Measurements from ENCODE around the gene HLA-DOB.
A peak's percentile ranks its signal among the peaks of the same experiment; 100 is the strongest.
"Not testable (repeated sequence)": the region's sequence is repeated elsewhere in the genome, so short reads cannot be mapped to it uniquely, and the experiment has no call there.

Gene HLA-DOB

DNA sequence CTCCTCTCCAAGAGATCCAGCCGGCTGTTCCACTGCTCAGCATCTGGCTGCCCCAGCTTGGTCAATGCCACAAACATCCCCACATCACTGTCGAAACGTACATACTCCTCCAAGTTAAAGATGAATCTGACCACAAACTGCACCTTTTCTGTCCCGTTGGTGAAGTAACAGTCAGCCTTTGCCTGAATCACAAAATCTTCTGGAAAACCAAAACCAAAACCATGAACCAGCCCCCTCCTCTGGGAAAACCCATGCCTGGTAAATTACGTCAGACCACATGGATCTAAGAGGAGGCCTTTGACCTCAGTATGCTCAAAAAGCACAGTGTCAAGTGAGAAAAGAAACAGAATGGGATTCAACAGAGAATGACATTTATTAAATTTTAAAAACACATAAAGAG is 1.7 kb downstream of the HLA-DOB start:
- DNase-seq (ENCODE audit: low read depth in 2 of 2), result no peak

DNA sequence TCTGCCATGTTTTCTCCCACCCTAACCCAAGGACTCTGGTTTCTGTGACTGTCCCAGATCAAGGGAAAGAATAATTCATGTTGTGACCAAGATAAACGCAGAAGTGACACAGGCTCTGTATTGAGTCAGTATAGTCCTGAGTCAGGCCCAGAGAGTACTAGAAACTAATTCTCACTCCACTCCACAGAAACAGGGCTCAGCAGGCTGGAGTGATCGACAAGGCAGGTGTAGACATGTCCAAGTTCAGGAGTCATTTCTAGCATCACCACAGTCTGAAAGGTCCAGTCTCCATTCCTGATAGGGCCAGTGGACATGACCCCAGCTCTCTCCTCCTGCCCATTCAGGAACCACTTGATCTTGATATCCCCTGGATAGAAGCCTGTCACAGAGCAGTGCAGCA is 2.7 kb downstream of the HLA-DOB start:
- DNase-seq (ENCODE audit: low read depth in 2 of 2), result no peak

DNA sequence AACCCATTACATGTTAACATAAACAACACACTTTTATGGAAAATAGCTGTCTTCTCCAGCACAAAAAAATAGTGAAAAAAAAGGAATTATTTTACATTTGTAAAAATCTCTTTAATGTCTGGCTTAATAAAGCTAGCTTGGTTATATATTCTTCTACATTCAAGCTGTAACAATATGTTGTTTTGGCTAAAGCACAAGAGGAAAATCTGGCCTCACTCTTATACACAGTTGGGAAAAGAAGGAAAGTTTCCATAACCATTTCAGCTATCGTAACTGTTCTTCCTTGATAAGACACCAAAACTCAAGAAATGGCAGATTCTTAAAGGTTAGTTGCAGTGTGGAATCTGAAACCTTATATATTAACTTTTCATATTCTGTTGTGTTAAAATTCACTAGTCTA is 7.6 kb downstream of the HLA-DOB start:
- DNase-seq (ENCODE audit: low read depth in 2 of 2), result no peak

DNA sequence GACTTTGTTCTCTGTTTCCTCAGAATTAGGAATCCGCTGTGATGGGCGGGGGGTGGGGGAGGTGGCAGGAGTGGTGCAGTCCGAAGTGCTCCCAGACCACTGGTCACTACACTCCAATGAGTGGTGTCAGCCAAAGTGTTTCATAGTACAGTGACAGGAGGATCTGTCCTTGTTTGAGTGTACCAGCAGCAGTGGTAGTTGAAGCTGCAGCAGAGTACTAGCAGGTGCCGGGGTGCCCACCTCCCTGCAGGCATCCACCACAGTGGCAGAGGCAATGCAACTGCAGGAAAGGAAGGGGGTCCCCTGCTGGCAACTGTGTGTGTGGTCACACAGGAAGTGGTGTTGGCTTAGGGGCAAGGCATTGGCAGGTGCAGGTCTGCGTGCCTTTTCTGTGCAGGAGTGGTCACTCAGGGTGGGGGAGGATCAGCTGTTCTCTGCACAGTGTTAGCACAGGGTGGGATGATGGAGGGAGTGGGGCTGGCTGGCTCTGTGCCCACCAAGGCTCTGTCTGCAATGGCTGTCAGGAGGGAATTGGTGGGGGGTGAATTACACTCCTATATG is 9.7 kb downstream of the HLA-DOB start:
- DNase-seq (ENCODE audit: low read depth in 2 of 2), result no peak

DNA sequence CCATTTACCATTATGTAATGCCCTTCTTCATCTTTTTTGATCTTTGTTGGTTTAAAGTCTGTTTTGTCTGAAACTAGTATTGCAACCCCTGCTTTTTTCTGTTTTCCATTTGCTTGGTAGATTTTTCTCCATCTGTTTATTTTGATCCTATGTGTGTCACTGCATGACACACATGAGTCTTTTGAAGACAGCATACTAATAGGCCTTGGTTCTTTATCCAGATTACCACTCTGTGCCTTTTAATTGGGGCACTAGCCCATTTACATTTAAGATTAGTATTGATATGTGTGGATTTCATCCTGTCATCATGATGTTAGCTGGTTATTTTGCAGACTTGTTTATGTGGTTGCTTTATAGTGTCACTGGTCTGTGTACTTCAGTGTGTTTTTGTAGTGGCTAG is 11.4 kb downstream of the HLA-DOB start:
- DNase-seq (ENCODE audit: low read depth in 2 of 2), result not testable (repeated sequence)

DNA sequence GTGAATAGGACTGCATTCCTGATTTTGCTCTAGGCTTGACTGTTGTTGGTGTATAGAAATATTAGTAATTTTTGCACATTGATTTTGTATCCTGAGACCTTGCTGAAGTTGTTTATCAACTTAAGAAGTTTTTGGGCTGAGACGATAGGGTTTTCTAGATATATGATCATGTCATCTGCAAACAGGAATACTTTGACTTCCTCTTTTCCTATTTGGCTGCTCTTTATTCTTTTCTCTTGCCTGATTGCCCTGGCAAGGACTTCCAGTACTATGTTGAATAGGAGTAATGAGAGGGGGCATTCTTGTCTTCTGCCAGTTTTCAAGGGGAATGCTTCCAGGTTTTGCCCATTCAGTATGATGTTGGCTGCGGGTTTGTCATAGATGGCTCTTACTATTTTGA is 13.4 kb downstream of the HLA-DOB start:
- no peak for DNase-seq (ENCODE audit: low read depth in 2 of 2)

DNA sequence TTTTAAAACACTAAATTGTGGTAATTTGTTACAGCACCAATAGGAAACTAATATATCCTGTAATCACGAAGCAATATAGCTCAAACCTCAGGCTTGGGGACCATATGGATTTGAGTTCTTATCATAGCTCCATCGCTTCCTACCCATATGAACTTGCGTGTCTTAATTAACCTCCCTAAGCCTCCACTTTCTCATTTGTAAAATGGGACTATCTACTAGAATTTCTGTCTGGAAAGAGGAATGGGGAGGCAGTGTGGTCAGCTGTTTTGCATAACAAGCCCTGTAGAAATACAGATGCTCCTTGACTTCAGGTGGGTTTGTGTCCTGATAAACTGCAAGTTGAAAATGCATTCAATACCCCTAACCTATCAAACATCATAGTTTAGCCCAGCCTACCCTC is 17.1 kb downstream of the HLA-DOB start:
- DNase-seq (ENCODE audit: low read depth in 2 of 2), result no peak

DNA sequence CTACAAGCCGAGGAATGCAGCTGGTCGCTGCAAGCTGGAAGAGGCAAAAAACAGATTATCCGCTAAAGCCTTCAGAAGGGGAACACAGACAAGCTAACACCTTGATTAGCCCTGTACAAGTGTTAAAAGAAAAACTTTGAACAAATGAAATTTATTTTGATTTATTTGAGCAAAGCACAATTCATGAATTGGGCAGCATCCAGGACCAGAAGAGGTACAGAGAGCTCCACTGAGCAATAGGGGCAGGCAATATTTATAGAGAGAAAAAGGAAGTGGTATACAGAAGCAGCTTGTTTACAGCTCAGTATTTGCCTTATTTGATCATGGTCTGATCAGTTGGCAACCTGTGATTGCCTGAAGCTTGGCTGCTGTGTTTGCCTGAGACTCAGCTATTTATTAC is 17.6 kb downstream of the HLA-DOB start:
- DNase-seq (ENCODE audit: low read depth in 2 of 2), result no peak

DNA sequence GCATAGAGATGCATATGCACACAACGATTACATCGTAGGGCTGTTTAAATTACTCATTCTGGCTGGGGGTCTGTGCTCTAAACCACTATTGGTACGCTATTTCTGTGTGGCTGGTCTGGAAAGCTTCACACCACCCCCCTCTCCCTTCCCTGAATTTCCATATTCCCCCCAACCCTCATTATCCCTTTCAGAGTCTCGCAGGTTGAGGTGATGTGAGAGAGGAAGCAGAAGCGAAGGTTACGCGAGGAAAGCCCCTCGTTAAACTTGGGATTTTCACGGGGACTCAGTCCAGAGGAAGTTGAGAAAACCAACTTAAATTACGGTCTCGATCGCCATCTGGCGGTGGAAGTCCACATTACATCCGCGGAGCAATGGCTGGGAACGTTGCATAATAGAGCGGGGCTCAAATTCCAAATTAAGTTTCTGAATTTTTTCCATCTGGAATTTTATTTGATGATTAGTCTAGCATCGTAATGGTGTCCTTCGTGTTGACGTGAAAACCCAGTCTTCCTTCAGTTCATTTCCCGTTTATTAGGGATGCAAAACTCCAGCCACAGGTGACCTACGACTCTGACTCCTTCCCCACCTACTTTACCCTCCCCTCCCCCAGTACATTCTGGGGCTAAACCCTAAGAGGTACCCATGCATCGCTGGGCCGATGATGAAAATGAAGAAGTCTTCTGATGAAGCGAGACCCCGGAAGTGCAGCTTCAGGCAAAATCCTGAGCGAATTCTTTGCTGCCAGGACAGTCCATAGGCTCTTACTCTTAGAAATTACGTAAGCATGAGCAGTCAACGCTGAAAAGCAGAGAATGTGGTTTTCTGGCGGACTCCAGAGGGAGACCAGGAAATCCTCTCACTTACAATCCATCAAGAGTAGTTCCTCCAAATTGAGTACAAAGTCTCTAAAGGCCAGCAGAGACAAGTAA is 19.7 kb downstream of the HLA-DOB start:
- DNase-seq (ENCODE audit: low read depth in 2 of 2), result peak; percentile 54 to 83

DNA sequence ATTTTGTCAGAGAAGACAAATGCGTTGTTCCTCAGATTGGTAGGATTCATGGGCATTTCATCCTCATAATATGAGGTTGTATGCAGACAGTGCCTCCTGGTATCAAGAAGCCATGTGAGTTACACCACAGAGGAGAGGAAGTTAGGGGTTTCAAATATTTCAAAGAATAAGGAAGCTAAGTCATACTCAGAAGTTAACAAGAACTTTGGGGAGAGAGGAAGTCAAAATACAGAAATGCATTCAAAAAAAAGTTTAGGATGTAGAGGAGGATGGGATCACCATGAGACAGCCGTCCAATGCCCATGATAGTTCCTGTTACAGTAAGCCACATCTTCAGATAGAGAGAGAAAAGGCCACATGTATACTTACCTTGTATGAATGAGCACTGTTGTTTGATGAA is 22.3 kb downstream of the HLA-DOB start:
- no peak for DNase-seq (ENCODE audit: low read depth in 2 of 2)

DNA sequence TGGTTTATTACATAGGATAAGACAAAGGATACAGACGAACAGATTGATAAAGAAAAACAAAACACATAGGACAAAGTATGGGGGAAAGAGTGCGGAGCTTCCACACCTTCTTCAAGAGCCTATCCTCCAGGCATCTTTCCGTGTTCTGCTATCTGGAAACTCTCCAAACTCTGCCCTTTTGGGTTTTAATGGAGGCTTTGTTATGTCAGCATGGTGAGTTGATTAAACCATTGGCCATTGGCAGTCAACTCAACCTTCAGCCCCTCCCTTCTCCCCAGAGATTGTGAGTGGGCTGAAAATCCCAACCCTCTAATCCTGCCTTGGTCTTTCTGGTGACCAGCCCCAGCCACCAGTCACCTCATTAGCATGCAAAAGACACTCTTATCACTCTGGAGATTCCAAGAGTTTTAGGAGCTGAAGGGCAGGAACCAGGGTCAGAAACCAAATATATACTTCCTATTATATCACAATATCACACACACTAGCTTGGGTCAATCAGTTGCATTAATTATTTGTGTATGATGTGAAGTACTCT is 23.8 kb downstream of the HLA-DOB start:
- no peak for DNase-seq (ENCODE audit: low read depth in 2 of 2)

DNA sequence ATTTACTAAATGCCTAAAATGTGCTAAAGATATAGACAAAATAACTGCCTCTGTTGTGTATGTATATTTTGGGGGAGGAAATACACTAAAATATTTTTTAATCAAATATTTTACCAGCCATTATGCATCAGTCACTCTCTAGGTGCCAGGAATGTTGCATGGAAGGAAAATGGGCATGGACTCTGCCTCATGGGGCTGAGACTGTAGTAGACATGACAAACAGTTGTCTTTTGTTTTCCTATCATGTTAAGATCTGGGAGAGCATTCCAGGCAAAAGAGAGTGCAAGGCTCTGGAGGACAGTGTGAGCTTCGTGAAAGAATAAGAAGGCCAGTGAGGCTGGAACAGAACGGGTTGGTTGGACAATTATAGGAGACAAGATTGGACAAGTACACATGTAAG is 26.5 kb downstream of the HLA-DOB start:
- no peak for DNase-seq (ENCODE audit: low read depth in 2 of 2)

DNA sequence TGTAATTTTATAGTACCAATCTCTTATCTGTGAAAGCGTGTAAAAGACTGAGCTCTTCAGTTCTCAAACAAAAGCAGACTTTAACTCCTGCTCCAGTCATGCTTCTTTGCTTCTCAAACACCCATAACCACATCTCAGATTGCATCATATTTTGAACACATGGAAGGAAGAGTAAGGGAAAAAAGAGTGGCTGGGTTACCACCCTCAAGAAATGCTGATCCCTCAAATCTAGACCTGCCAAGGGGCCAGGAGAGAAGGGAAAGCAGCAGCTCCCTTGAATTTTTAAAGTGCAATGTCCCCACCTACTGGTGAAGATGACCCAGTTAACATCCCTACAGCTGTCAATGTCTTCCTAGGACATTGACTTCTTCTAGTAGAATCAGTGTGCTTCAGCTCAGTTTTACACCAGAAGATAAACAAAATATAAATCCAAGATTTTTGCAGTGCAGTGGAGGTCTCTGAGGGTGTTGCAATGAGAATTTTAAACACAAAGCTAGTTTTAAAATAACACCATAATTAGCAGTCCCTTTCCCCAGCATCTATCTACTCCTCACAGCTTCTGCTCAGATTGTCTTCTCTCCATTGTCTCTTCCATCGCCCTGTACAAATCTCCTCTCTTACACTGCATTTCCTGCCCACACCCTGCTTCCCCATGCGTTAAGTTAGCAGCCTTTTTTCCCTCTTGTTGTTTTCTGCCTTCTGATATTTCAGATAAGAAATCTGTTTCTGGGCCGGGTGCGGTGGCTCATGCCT is 30.8 kb downstream of the HLA-DOB start:
- no peak for DNase-seq (ENCODE audit: low read depth in 2 of 2)

DNA sequence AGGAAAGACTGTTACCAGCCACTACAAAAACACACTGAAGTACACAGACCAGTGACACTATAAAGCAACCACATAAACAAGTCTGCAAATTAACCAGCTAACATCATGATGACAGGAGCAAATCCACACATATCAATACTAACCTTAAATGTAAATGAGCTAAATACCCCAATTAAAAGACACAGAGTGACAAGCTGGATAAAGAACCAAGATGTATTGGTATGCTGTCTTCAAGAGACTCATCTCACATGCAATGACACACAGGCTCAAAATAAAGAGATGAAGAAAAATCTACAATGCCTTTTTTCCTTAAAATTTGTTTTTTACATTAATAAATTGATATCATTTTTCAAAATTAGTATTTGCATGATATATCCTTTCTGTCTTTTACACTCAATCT is 33.9 kb downstream of the HLA-DOB start:
- DNase-seq (ENCODE audit: low read depth in 2 of 2), result not testable (repeated sequence)

DNA sequence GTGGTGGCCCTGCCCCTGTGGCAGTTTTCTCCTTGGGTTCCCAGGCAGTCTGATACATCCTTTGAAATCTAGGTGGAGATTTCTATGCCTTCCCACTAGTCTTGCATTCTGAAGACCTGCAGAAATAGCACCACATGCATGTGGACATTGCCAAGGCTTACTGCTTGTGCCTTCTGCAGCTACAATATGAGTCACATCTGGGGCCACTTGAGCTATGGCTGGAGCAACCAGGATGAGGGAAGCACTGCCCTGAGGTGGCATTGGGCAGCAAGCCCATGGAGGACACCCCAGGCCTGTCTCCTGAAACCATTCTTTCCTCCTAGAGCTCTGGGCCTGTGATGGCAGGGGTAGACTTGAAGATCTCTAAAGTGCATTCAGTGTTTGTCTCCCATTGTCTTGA is 37.8 kb downstream of the HLA-DOB start:
- DNase-seq (ENCODE audit: low read depth in 2 of 2), result no peak

DNA sequence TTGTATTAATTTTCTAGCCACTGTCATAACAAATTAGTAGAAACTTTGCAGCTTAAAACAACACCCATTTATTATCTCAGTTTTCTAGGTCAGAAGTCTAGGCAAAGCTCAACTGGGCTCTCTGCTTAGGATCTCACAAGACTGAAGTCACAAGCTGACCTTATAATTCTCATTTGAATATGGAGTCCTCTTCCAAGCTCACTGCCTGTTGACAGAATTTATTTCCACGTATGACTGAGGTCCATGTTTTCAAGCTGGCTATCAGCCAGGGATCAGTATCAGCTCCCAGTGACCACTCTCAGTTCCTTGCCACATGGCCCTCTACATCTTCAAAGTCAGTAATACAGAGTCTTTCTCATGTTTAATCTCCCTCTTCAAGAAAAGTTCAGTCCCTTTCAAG is 41.7 kb downstream of the HLA-DOB start:
- no peak for DNase-seq (ENCODE audit: low read depth in 2 of 2)

DNA sequence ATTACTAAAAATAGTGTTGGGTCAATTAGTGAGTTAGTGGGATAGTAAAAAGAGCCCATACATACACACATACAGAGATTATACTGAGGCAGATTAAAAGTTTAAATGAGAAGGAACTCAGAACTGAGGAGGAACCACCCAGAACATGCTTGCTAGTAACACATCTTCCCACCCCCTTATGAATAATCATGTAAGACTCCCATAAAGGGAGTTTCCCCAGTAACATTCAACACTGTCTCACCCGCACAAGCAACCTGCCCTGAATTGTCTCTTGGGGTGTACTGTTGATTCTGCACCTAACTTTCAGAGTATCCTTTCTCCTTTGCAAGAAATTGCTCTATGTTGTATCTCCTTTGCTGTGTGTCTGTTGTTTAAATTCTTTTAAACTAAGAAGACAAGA is 42.4 kb downstream of the HLA-DOB start:
- DNase-seq (ENCODE audit: low read depth in 2 of 2), result no peak

DNA sequence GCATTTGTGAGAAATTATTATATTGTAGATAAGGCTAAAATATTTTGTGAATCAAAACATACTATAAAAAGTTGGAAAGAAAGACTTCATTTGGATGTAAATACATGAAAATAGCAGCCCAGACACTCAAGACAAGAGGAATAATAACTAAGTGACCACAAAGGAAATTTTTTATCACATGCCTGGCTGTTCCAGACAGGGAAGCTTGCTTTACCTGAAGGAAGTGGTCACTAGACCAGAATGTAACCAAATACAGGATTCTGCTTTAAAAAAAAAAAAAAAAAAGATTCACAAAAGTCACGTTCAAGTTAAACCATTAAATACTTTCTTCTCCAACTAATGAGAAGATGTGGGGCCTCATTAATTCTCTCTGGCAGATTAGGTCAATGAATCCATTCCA is 44.1 kb downstream of the HLA-DOB start:
- no peak for DNase-seq (ENCODE audit: low read depth in 2 of 2)

DNA sequence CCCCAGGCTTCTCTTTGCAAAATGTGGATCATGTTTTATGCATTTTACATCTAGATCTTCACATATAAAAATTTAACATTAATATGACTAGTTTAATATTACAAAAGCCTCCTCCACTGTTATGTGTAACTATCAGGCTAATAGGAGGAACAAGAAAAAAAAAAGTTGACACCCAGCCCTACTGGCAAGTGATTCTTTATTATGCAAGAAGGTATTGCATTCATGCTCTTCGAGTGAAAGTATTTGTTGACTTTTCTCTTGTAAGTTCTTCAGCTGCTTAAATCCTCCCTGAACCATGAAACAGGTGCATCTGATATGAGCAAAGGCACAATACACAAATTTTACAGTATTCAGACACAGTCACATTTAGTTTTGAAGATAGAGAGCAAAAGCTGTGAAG is 52.8 kb downstream of the HLA-DOB start:
- DNase-seq (ENCODE audit: low read depth in 2 of 2), result no peak

DNA sequence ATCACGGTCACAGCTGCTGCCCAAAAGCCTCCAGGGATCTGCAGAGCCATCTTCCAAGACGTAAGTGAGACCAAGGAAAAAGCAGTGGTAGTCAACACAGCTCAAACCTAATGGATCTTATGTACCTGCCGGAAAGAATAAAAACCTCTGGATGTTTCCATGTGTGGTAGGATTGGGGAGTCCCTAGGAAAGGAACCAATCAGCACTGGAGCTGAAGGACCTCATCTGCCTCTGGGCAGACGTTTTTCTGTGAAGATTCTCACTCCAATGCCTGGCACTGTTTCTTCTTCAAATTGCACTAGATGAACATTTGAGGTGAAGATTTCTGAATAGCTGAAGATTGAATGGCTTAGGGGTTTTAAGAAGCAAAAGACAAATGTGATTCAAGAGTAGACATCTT is 53.4 kb downstream of the HLA-DOB start, which contains the start of gene HLA-DQB2:
Gene HLA-DQB2 (minus strand): TSS at position 112 of the 400 bp plus-strand sequence. CDS start 62 bp downstream, at position 50.
- no peak for DNase-seq (ENCODE audit: low read depth in 2 of 2)

Measured in stimulated activated CD4-positive, alpha-beta T cell treated with anti-CD3 and anti-CD28 coated beads, Interleukin-12 subunit alpha, Interleukin-12 subunit beta, amount 100 ng/mL, for 24 hours (primary cell).